SK-N-SH treated with all-trans-retinoic acid at 6 μM for 48 hours (cell line): ENCODE results near the gene ACTC1.

Experiments used
- BACH2 ChIP-seq: fragments of 250-450 bp; sonication (Bioruptor Pico); IDR thresholded peaks from 2 replicates; pipeline ENCODE4 v1.9.0; 2021; ENCODE audit warnings: mild to moderate bottlenecking, borderline replicate concordance
- TOX ChIP-seq: fragments of 250-450 bp; sonication (Bioruptor Pico); IDR thresholded peaks from 2 replicates; pipeline ENCODE4 v1.8.0; 2021; ENCODE audit warnings: mild to moderate bottlenecking, moderate library complexity, borderline replicate concordance
- TF ChIP-seq, protein P1 (sequence below): fragments of 250-450 bp; sonication (Bioruptor Pico); IDR thresholded peaks from 2 replicates; pipeline ENCODE4 v1.5.1; 2021; ENCODE audit warnings: mild to moderate bottlenecking, moderate library complexity
- TF ChIP-seq, protein P2 (sequence below): fragments of 250-450 bp; sonication (Bioruptor Pico); IDR thresholded peaks from 2 replicates; pipeline ENCODE4 v1.8.0; 2020; ENCODE audit warnings: mild to moderate bottlenecking, moderate library complexity, borderline replicate concordance

DNA sequence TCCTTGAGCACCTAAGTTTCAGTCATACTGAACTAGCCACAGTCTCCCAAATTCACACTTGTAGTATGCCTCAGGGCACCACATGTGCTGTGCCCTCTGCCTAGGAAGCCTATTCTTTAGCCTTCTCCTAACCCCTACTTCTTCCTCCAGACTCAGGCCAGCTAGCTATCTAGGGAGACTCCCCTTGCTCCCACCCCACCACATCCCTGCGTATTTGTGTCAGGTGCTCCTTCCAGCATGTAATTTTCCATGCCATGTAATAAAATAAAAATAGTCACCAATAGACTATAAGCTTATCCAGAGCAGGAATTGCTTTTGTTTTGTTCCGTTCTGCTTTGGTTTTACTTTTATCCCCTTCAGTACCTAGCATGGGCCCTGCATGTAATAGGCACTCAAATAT lies 25.6 kb downstream of the ACTC1 start:
- TF ChIP-seq, protein P1, sequence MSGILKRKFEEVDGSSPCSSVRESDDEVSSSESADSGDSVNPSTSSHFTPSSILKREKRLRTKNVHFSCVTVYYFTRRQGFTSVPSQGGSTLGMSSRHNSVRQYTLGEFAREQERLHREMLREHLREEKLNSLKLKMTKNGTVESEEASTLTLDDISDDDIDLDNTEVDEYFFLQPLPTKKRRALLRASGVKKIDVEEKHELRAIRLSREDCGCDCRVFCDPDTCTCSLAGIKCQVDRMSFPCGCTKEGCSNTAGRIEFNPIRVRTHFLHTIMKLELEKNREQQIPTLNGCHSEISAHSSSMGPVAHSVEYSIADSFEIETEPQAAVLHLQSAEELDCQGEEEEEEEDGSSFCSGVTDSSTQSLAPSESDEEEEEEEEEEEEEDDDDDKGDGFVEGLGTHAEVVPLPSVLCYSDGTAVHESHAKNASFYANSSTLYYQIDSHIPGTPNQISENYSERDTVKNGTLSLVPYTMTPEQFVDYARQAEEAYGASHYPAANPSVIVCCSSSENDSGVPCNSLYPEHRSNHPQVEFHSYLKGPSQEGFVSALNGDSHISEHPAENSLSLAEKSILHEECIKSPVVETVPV (CRISPR knock-in tag) = no peak
- TF ChIP-seq TOX (CRISPR knock-in tag) (no peak), BACH2 (CRISPR knock-in tag) (no peak)
- TF ChIP-seq, protein P2, sequence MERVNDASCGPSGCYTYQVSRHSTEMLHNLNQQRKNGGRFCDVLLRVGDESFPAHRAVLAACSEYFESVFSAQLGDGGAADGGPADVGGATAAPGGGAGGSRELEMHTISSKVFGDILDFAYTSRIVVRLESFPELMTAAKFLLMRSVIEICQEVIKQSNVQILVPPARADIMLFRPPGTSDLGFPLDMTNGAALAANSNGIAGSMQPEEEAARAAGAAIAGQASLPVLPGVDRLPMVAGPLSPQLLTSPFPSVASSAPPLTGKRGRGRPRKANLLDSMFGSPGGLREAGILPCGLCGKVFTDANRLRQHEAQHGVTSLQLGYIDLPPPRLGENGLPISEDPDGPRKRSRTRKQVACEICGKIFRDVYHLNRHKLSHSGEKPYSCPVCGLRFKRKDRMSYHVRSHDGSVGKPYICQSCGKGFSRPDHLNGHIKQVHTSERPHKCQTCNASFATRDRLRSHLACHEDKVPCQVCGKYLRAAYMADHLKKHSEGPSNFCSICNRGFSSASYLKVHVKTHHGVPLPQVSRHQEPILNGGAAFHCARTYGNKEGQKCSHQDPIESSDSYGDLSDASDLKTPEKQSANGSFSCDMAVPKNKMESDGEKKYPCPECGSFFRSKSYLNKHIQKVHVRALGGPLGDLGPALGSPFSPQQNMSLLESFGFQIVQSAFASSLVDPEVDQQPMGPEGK (CRISPR knock-in tag) = no peak
